GM23338 (cell line): ENCODE data around the gene TFB1M.

Experiments
- CREB1 ChIP-seq: fragments of 250-450 bp; sonication (Bioruptor Pico); IDR thresholded peaks from 2 replicates; pipeline ENCODE4 v1.5.0; 2020; ENCODE audit warnings: low read depth, mild to moderate bottlenecking, moderate library complexity
- EZH2 ChIP-seq: fragments of 200-600 bp; sonication (generic); IDR thresholded peaks from one replicate; pipeline ENCODE4 v1.8.0; 2017; ENCODE audit warnings: antibody characterized with exemption, mild to moderate bottlenecking, low read depth; ENCODE audit not compliant: unreplicated experiment
- EZH2phosphoT487 ChIP-seq: fragments of 200-600 bp; sonication (generic); IDR thresholded peaks from one replicate; pipeline ENCODE4 v1.8.1; 2018; ENCODE audit warnings: antibody characterized with exemption; ENCODE audit not compliant: unreplicated experiment
- POLR2AphosphoS5 ChIP-seq: IDR thresholded peaks from 2 replicates; pipeline ENCODE4 v1.6.1; 2016; ENCODE audit warnings: antibody characterized with exemption, low read depth
- TF ChIP-seq, protein P1 (sequence below), 2 experiments: fragments of 200-600 bp in 1 of 2; sonication (generic) in 1 of 2; conservative IDR thresholded peaks; 2 replicates each; pipeline versions ENCODE4 v1.5.1 to v1.6.1; 2016 to 2017; ENCODE audit warnings: antibody characterized with exemption in 2 of 2, low read depth in 2 of 2, mild to moderate bottlenecking in 2 of 2, moderate library complexity in 1 of 2

DNA sequence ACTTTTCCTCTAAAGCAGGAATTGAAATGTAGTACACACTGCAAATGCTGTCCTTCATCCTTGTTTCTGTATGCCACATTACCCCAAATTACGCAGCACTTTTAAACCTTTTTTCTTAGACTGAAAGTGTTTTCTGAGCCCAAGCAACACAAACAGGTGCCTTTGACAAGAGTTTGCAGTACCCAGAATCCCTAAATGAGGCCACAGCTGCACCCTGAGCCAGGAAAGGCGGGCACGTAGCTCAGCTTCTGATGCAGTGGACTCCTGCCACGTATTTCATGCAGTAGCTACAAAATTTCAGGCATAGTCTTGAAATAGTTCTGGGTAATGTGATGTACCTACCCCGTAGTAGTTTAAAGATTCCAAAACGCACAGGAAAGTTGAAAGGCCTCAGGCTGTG is 81.4 kb downstream of the TFB1M start:
- TF ChIP-seq, protein P1, sequence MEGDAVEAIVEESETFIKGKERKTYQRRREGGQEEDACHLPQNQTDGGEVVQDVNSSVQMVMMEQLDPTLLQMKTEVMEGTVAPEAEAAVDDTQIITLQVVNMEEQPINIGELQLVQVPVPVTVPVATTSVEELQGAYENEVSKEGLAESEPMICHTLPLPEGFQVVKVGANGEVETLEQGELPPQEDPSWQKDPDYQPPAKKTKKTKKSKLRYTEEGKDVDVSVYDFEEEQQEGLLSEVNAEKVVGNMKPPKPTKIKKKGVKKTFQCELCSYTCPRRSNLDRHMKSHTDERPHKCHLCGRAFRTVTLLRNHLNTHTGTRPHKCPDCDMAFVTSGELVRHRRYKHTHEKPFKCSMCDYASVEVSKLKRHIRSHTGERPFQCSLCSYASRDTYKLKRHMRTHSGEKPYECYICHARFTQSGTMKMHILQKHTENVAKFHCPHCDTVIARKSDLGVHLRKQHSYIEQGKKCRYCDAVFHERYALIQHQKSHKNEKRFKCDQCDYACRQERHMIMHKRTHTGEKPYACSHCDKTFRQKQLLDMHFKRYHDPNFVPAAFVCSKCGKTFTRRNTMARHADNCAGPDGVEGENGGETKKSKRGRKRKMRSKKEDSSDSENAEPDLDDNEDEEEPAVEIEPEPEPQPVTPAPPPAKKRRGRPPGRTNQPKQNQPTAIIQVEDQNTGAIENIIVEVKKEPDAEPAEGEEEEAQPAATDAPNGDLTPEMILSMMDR (conservative IDR thresholded peaks at IDR 0.05; ENCODE audit: low read depth in 2 of 2), result no peak
- TF ChIP-seq POLR2AphosphoS5 (no peak), EZH2phosphoT487 (no peak), EZH2 (no peak), CREB1 (CRISPR knock-in tag) (no peak)
